Stomach smooth muscle (tissue), 2 donors: ENCODE results near the gene PPP1R15A.
"Not testable (repeated sequence)": the region's sequence is repeated elsewhere in the genome, so short reads cannot be mapped to it uniquely, and the experiment has no call there.

Source experiments
- H3K27ac ChIP-seq: one replicate; pipeline ENCODE4 v1.7.0; 2013; ENCODE audit warnings: mild to moderate bottlenecking, low read length, inconsistent platforms
- H3K27me3 ChIP-seq, 2 donors: one replicate each; pipeline ENCODE4 v1.7.0; 2013; ENCODE audit warnings: low read length in 2 of 2; ENCODE audit not compliant: insufficient read depth in 2 of 2, control insufficient read depth in 1 of 2
- H3K36me3 ChIP-seq, 2 donors: one replicate each; pipeline ENCODE4 v1.7.0; 2013; ENCODE audit warnings: low read length in 2 of 2; ENCODE audit not compliant: control insufficient read depth in 2 of 2, insufficient read depth in 2 of 2
- H3K4me1 ChIP-seq: one replicate; pipeline ENCODE4 v1.7.0; 2013; ENCODE audit warnings: low read length; ENCODE audit not compliant: control insufficient read depth, insufficient read depth
- H3K4me3 ChIP-seq, 2 donors: one replicate each; pipeline ENCODE4 v1.7.0; 2013; ENCODE audit warnings: low read length in 2 of 2
- H3K9ac ChIP-seq, 2 donors: one replicate each; pipeline ENCODE4 v1.7.0; 2013; ENCODE audit warnings: low read length in 2 of 2, mild to moderate bottlenecking in 1 of 2
- H3K9me3 ChIP-seq, 2 donors: one replicate each; pipeline ENCODE4 v1.7.0; 2013; ENCODE audit warnings: low read length in 2 of 2; ENCODE audit not compliant: control insufficient read depth in 2 of 2
- donor health status: healthy.
- donor health status: Pancreatic carcinoma.

Gene PPP1R15A

DNA sequence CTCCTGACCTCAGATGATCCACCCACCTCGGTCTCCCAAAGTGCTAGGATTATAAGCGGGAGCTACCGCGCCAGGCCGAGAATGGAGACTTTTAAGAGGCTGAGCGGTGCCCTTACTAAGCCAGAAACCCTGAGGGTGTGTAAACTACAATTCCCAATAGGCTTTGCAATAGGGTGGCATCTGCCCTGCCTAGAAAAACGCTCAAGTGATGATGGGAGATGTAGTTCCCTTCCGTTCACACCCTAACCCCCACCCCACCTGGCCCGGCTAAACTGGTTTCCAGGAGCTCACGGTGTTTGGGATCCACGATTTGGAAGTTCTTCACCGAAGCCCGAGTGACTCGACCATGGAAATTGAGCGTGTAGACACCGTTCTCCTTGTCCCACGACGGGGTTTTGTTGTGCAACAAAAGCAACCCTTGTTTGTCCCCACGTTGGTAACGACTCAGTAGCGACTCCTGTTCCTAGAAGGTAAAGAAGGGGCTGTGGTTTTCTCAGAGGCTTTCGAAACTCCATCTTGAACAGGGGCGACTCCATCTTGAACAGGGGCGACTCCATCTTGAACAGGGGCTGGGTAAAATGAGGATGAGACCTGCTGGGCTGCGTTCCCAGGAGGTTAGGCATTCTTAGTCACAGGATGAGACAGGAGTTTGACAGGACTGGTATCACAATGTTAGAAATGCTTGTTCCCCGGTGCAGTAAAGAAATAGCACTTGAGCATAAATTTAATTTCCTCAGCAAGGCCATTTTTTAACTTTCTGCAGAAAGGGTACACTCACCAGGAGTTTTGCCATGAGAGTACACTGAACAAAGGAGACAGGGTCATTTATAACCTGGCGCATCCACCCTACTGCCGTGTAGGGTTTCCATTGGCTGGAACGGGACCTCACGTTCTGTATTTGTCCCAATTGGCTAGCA is 9.8 kb downstream of the PPP1R15A start:
- no peak overlapping the region for H3K9ac ChIP-seq
- no peak overlapping the region for H3K4me3 ChIP-seq
- no peaks in the 10 kb centered on the region for H3K4me1 ChIP-seq
- no peaks in the 10 kb centered on the region for H3K9me3 ChIP-seq
- H3K27me3 ChIP-seq, result no peaks in the 10 kb centered on the region
- no peak overlapping the region for H3K27ac ChIP-seq
- H3K36me3 ChIP-seq, result peaks cover 0 to 4% of the 10 kb centered on the region in 2 donors

GRCh38 chr19:48883726-48884125 is 11.5 kb downstream of the PPP1R15A start:
- no peaks in the 10 kb centered on the region for H3K4me1 ChIP-seq
- H3K9me3 ChIP-seq, result no peaks in the 10 kb centered on the region
- peak overlapping the region in 1 of 2 donors; percentile 21 for H3K9ac ChIP-seq
- H3K36me3 ChIP-seq, result peaks cover 0 to 3% of the 10 kb centered on the region in 2 donors
- H3K4me3 ChIP-seq, result no peak overlapping the region
- H3K27me3 ChIP-seq, result no peaks in the 10 kb centered on the region
- H3K27ac ChIP-seq, result no peak overlapping the region

DNA sequence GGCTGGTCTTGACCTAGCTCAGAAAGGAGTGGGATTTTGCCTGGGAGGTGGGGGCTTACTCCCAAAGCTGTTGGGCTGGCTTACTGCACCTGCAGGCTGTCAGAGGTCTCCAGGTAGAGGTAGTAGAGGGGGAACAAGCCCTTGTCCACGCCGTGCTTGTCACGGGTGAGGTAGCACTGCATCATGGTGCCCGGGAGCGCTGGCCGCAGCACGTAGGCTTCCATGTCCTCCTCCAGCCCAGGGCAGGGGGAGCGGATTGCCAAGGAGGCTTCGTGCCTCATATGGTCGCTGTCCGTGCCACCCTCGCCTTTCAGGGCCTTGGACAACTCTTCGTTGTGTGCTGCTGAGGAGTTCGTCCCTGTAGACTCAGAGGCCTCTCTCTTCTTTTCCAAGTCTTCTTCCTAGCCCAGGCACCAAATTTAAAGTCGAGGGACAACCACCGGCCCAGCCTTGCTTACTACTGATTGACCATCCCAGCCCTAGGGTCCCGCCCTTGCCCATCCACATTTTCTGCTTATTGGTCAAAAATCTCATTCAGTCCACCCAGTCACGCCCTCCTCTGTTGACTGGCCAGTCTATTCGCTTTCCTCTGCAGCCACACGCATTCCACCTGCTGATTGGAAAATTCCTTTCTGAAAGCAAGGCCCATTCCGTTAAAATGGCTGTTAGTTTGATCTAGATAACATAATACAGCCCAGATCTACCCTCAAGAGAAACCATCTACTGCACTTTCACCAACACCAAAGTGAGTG is 15.8 kb downstream of the PPP1R15A start:
- H3K4me1 ChIP-seq, result no peaks in the 10 kb centered on the region
- H3K27ac ChIP-seq, result no peak overlapping the region

GRCh38 chr19:48889496-48889895 is 17.3 kb downstream of the PPP1R15A start:
- not testable (repeated sequence) for H3K36me3 ChIP-seq, H3K9ac ChIP-seq, H3K4me1 ChIP-seq, H3K27me3 ChIP-seq, H3K4me3 ChIP-seq, H3K27ac ChIP-seq, H3K9me3 ChIP-seq

More for the DNA sequence above, 15.8 kb downstream of the PPP1R15A start:
- no peaks in the 10 kb centered on the region for H3K27me3 ChIP-seq
- no peak overlapping the region for H3K9ac ChIP-seq
- H3K36me3 ChIP-seq, result no peaks in the 10 kb centered on the region
- no peaks in the 10 kb centered on the region for H3K9me3 ChIP-seq
- no peak overlapping the region for H3K4me3 ChIP-seq

GRCh38 chr19:48890551-48890950 is 18.3 kb downstream of the PPP1R15A start:
- Histone ChIP-seq H3K27me3 (no peaks in the 10 kb centered on the region), H3K9me3 (no peaks in the 10 kb centered on the region), H3K36me3 (no peaks in the 10 kb centered on the region), H3K4me3 (no peak overlapping the region), H3K27ac (no peak overlapping the region), H3K9ac (no peak overlapping the region), H3K4me1 (no peaks in the 10 kb centered on the region)

GRCh38 chr19:48895226-48895625 is 23.0 kb downstream of the PPP1R15A start:
- Histone ChIP-seq H3K9me3 (no peaks in the 10 kb centered on the region), H3K36me3 (no peaks in the 10 kb centered on the region), H3K4me3 (no peak overlapping the region), H3K27ac (no peak overlapping the region), H3K27me3 (no peaks in the 10 kb centered on the region), H3K9ac (no peak overlapping the region), H3K4me1 (peaks cover 8% of the 10 kb centered on the region)

DNA sequence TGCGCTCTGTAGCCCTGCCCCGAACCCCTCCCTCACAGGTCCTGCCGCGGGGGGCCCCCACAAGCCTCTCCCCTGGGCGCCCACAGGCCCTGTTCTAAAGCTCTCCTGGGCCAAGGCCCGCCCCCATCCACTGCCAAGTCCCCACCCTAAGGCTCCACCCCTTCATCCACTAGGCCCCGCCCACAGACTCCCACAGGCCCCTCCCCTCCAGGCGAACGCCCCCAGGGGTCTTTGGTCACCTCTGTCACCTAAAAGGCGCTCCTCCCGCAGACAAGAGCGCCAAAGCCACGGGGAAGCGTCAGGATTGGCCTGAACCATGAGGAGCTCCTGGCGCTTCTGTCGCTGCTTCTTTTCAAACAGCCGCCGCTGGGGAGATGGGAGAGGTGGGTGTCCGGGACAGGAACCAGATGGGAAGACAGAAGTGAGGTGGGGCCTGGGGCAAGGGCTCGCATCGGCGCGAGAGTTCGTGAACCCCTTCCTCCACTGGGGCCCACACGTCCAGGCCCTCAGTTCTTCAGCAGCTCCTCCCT is 24.0 kb downstream of the PPP1R15A start:
- H3K36me3 ChIP-seq, result no peaks in the 10 kb centered on the region
- no peaks in the 10 kb centered on the region for H3K9me3 ChIP-seq
- H3K27ac ChIP-seq, result peak overlapping the region; percentile 83
- H3K4me3 ChIP-seq, result peak overlapping the region; percentile 21 to 71
- H3K4me1 ChIP-seq, result peaks cover 15% of the 10 kb centered on the region
- peak overlapping the region; percentile 55 to 75 for H3K9ac ChIP-seq
- H3K27me3 ChIP-seq, result no peaks in the 10 kb centered on the region

GRCh38 chr19:48897181-48897580 is 25.0 kb downstream of the PPP1R15A start:
- Histone ChIP-seq H3K4me1 (peaks cover 20% of the 10 kb centered on the region), H3K9ac (no peak overlapping the region), H3K9me3 (no peaks in the 10 kb centered on the region), H3K4me3 (no peak overlapping the region), H3K27ac (peak overlapping the region; percentile 83), H3K36me3 (peaks cover 0 to 3% of the 10 kb centered on the region in 2 donors), H3K27me3 (no peaks in the 10 kb centered on the region)

GRCh38 chr19:48899386-48899749 is 27.1 kb downstream of the PPP1R15A start:
- H3K9ac ChIP-seq, result peak overlapping the region in 1 of 2 donors; percentile 58
- H3K27me3 ChIP-seq, H3K36me3 ChIP-seq, H3K9me3 ChIP-seq: not testable (repeated sequence)
- H3K4me3 ChIP-seq, result peak overlapping the region in 1 of 2 donors; percentile 98
- peak overlapping the region; percentile 77 for H3K27ac ChIP-seq
- peaks cover 23% of the 10 kb centered on the region for H3K4me1 ChIP-seq

- Histone ChIP-seq H3K4me3 (peak within 1 kb of the TSS; percentile 95 to 98), H3K4me1 (peaks cover 23% of the 10 kb centered on the region), H3K9ac (peak within 1 kb of the TSS; percentile 92 to 95), H3K27me3 (no peaks in the 10 kb centered on the region), H3K27ac (peak within 1 kb of the TSS; percentile 77), H3K9me3 (no peaks in the 10 kb centered on the region), H3K36me3 (peaks cover 4 to 7% of the 10 kb centered on the region in 2 donors)
Measured at GRCh38 chr19:48899781-48900476, 27.7 kb downstream of the PPP1R15A start, which contains the start of gene NUCB1. Gene NUCB1, plus strand, starts transcription at chr19:48900312. Its CDS starts 485 bp downstream, at chr19:48900797.
